ENCODE data around the gene NKAPL. TPM values are rescaled to one million over a fixed set of nuclear protein-coding genes. Genes with fewer than 3 reads are reported as not detected.

The NKAPL gene
- polyA plus RNA-seq, 1 donor from 2014 or later, result not detected

DNA sequence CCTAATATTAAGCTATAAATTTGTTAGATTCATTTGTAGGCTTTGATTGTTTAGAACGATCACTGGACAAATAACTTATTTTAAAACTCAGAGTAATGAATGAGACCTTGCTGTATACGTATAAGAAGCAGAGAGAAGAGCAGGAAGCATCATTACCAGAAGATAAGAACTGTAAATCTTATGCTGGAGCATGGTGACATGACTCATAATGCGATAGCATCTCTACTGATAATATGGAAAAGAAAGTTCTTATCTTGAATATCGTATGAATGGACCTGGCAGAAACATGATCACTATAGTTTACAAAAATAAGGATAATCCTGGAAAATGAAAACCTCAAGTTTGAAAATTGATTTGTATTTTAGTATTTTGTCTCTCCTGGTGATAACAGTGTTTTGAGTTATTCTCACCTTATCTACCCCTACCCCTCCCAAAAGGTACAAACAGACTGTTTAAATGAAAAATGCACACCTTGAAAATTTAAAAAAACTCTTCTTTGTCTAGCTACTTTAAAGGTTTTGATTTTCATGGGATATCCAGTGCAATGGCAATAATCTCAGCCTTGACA is 5.8 kb downstream of the NKAPL start:
- Histone ChIP-seq H2AFZ (ENCODE audit: low read depth, low read length) (no peak overlapping the region), H3K9ac (ENCODE audit: low read length) (no peak overlapping the region), H3K9me2 (ENCODE audit: insufficient read depth, low read length) (no peaks in the 10 kb centered on the region), H3K4me2 (ENCODE audit: low read length) (no peak overlapping the region), H3K36me3 (ENCODE audit: insufficient read depth, low read length) (no peaks in the 10 kb centered on the region), H4K20me1 (ENCODE audit: insufficient read depth) (no peaks in the 10 kb centered on the region), H3K9me3 (ENCODE audit: low read length) (no peaks in the 10 kb centered on the region), H3K4me3 (ENCODE audit: low read length) (no peak overlapping the region), H3K27ac (ENCODE audit: low read length) (no peak overlapping the region), H3K79me2 (replicated peaks; ENCODE audit: insufficient read depth, low read length) (peaks cover 23% of the 10 kb centered on the region), H3K27me3 (ENCODE audit: insufficient read depth, low read depth, low read length) (no peaks in the 10 kb centered on the region), H3F3A (ENCODE audit: insufficient read depth, low read length, poor library complexity, severe bottlenecking) (no peaks in the 10 kb centered on the region)
- no peak for TF ChIP-seq SMC3 (conservative IDR thresholded peaks at IDR 0.05; ENCODE audit: poor library complexity)
- TF ChIP-seq TAF1 (IDR thresholded peaks at IDR 0.05; ENCODE audit: low read depth), result no peak
- TF ChIP-seq RAD21 (conservative IDR thresholded peaks at IDR 0.05), result no peak
- TF ChIP-seq EZH2 (IDR thresholded peaks at IDR 0.05; ENCODE audit: borderline replicate concordance, insufficient read depth, low read length, poor library complexity, severe bottlenecking), result no peak
- TF ChIP-seq POLR2AphosphoS5 (IDR thresholded peaks at IDR 0.05), result no peak
- no peak for TF ChIP-seq EP300 (conservative IDR thresholded peaks at IDR 0.05; ENCODE audit: poor library complexity, severe bottlenecking)
- TF ChIP-seq REST (IDR thresholded peaks at IDR 0.05; ENCODE audit: borderline replicate concordance), result no peak
- TF ChIP-seq CTCF (IDR thresholded peaks at IDR 0.05; ENCODE audit: poor library complexity, severe bottlenecking), result no peak
- no peak for TF ChIP-seq MXI1 (conservative IDR thresholded peaks at IDR 0.05; ENCODE audit: poor library complexity, severe bottlenecking)

- Histone ChIP-seq H2AFZ (ENCODE audit: low read depth, low read length) (peak overlapping the region; percentile 73), H3K9ac (ENCODE audit: low read length) (peak overlapping the region; percentile 96), H3K4me3 (ENCODE audit: low read length) (peak overlapping the region; percentile 74), H4K20me1 (ENCODE audit: insufficient read depth) (no peaks in the 10 kb centered on the region), H3K4me2 (ENCODE audit: low read length) (peak overlapping the region; percentile 90), H3K36me3 (ENCODE audit: insufficient read depth, low read length) (no peaks in the 10 kb centered on the region), H3K27ac (ENCODE audit: low read length) (peak overlapping the region; percentile 92), H3K9me3 (ENCODE audit: low read length) (no peaks in the 10 kb centered on the region), H3K27me3 (ENCODE audit: insufficient read depth, low read depth, low read length) (no peaks in the 10 kb centered on the region), H3K9me2 (ENCODE audit: insufficient read depth, low read length) (no peaks in the 10 kb centered on the region), H3F3A (ENCODE audit: insufficient read depth, low read length, poor library complexity, severe bottlenecking) (no peaks in the 10 kb centered on the region), H3K79me2 (replicated peaks; ENCODE audit: insufficient read depth, low read length) (peaks cover 38% of the 10 kb centered on the region)
- TF ChIP-seq REST (IDR thresholded peaks at IDR 0.05; ENCODE audit: borderline replicate concordance) (no peak), EZH2 (IDR thresholded peaks at IDR 0.05; ENCODE audit: borderline replicate concordance, insufficient read depth, low read length, poor library complexity, severe bottlenecking) (no peak), RAD21 (conservative IDR thresholded peaks at IDR 0.05) (no peak), POLR2AphosphoS5 (IDR thresholded peaks at IDR 0.05) (no peak), CTCF (IDR thresholded peaks at IDR 0.05; ENCODE audit: poor library complexity, severe bottlenecking) (no peak), EP300 (conservative IDR thresholded peaks at IDR 0.05; ENCODE audit: poor library complexity, severe bottlenecking) (no peak), SMC3 (conservative IDR thresholded peaks at IDR 0.05; ENCODE audit: poor library complexity) (no peak)
Observed at GRCh38 chr6:28266563-28266961, 7.5 kb downstream of the NKAPL start.
